Measurements from ENCODE around the gene VTCN1. TPM values are rescaled to one million over a fixed set of nuclear protein-coding genes. Genes with fewer than 3 reads are reported as not detected.

Gene VTCN1
- total and polyA plus RNA-seq, 8 donors = 0.48 to 3.2 (median 0.65) TPM; not detected in 4

- no peaks in the 10 kb centered on the region for H3K4me1 ChIP-seq
- H3K27me3 ChIP-seq = no peaks in the 10 kb centered on the region
- intact Hi-C loops (cut with DNase I; ENCODE audit: low total_unique reads) = no loop called here
- no peaks in the 10 kb centered on the region for H3K36me3 ChIP-seq
- WGBS, 5 donors = 82 to 89% (median 84%) methylated on average over 2 of the region's 2 CpGs
- no peaks in the 10 kb centered on the region for H3K9me3 ChIP-seq
- H3K4me3 ChIP-seq = no peak overlapping the region
- H3K27ac ChIP-seq = no peak overlapping the region
- no peak for TF ChIP-seq POLR2A (IDR thresholded peaks at IDR 0.05)
- TF ChIP-seq POLR2AphosphoS5 (IDR thresholded peaks at IDR 0.05) = no peak
- TF ChIP-seq CTCF (IDR thresholded peaks at IDR 0.05) = no peak
- no peak for TF ChIP-seq EP300 (IDR thresholded peaks at IDR 0.05)
- DNase-seq = no peak
These were observed 75.4 kb downstream of the VTCN1 start for GRCh38 chr1:117135329-117135728.

GRCh38 chr1:117130526-117130925 lies 80.2 kb downstream of the VTCN1 start:
- Histone ChIP-seq H3K27ac (no peak overlapping the region), H3K36me3 (no peaks in the 10 kb centered on the region), H3K4me3 (no peak overlapping the region), H3K9me3 (no peaks in the 10 kb centered on the region), H3K27me3 (no peaks in the 10 kb centered on the region), H3K4me1 (peaks cover 0 to 12% (median 11%) of the 10 kb centered on the region in 4 donors)
- intact Hi-C loops (cut with DNase I; ENCODE audit: low total_unique reads) = no loop called here
- TF ChIP-seq POLR2A (IDR thresholded peaks at IDR 0.05) = no peak
- 78 to 85% (median 79%) methylated on average over 4 of the region's 4 CpGs for WGBS, 5 donors
- DNase-seq = no peak

GRCh38 chr1:117128323-117129079 lies 82.2 kb downstream of the VTCN1 start:
- H3K4me1 ChIP-seq = peaks cover 0 to 12% (median 11%) of the 10 kb centered on the region in 4 donors
- peak in 1 of 2 donors; percentile 69 for DNase-seq
- 21 to 28% (median 25%) methylated on average over 5 of the region's 5 CpGs for WGBS, 5 donors
- TF ChIP-seq EP300 (IDR thresholded peaks at IDR 0.05) = no peak
- TF ChIP-seq POLR2A (IDR thresholded peaks at IDR 0.05) = no peak
- TF ChIP-seq CTCF (IDR thresholded peaks at IDR 0.05) = peak in 4 of 7 experiments; percentile 15 to 53 (median 44)
- no peaks in the 10 kb centered on the region for H3K9me3 ChIP-seq
- no peaks in the 10 kb centered on the region for H3K36me3 ChIP-seq
- intact Hi-C loops (cut with DNase I; ENCODE audit: low total_unique reads) = loop anchor here (5.0 kb wide), 2 partner anchors 61 to 244 kb away; no protein-coding TSS in a partner anchor
- H3K4me3 ChIP-seq = no peak overlapping the region
- H3K27ac ChIP-seq = peak overlapping the region in 1 of 5 donors; percentile 41
- no peaks in the 10 kb centered on the region for H3K27me3 ChIP-seq

- H3K4me3 ChIP-seq = no peak overlapping the region
- intact Hi-C loops (cut with DNase I; ENCODE audit: low total_unique reads) = loop anchor here (5.0 kb wide), 2 partner anchors 60 to 245 kb away; no protein-coding TSS in a partner anchor
- H3K27me3 ChIP-seq = no peaks in the 10 kb centered on the region
- no peak for TF ChIP-seq EP300 (IDR thresholded peaks at IDR 0.05)
- no peak overlapping the region for H3K27ac ChIP-seq
- no peaks in the 10 kb centered on the region for H3K36me3 ChIP-seq
- H3K4me1 ChIP-seq = peaks cover 0 to 12% (median 11%) of the 10 kb centered on the region in 4 donors
- no peak for DNase-seq
- no peaks in the 10 kb centered on the region for H3K9me3 ChIP-seq
These were observed 82.9 kb downstream of the VTCN1 start for GRCh38 chr1:117127795-117128194.

- H3K9me3 ChIP-seq = no peaks in the 10 kb centered on the region
- H3K27ac ChIP-seq = no peak overlapping the region
- H3K4me3 ChIP-seq = no peak overlapping the region
- H3K36me3 ChIP-seq = no peaks in the 10 kb centered on the region
- peaks cover 5 to 34% (median 29%) of the 10 kb centered on the region in 4 donors for H3K4me1 ChIP-seq
- 65 to 93% (median 85%) methylated on average over 1 of the region's 1 CpG for WGBS, 5 donors
- intact Hi-C loops (cut with DNase I; ENCODE audit: low total_unique reads) = loop anchor here (5.0 kb wide), 2 partner anchors 57 to 248 kb away; no protein-coding TSS in a partner anchor
- no peak for DNase-seq
- TF ChIP-seq POLR2A (IDR thresholded peaks at IDR 0.05) (no peak), POLR2AphosphoS5 (IDR thresholded peaks at IDR 0.05) (no peak), EP300 (IDR thresholded peaks at IDR 0.05) (no peak), CTCF (IDR thresholded peaks at IDR 0.05) (no peak)
- H3K27me3 ChIP-seq = no peaks in the 10 kb centered on the region
These were observed 86.1 kb downstream of the VTCN1 start for GRCh38 chr1:117124661-117125060.
